Measurements from ENCODE around the gene CCDC138. TPM values are rescaled to one million over a fixed set of nuclear protein-coding genes. Genes with fewer than 3 reads are reported as not detected.

The CCDC138 gene
- total RNA-seq, 1 experiment from 2014 or later, result 9.7 TPM

DNA sequence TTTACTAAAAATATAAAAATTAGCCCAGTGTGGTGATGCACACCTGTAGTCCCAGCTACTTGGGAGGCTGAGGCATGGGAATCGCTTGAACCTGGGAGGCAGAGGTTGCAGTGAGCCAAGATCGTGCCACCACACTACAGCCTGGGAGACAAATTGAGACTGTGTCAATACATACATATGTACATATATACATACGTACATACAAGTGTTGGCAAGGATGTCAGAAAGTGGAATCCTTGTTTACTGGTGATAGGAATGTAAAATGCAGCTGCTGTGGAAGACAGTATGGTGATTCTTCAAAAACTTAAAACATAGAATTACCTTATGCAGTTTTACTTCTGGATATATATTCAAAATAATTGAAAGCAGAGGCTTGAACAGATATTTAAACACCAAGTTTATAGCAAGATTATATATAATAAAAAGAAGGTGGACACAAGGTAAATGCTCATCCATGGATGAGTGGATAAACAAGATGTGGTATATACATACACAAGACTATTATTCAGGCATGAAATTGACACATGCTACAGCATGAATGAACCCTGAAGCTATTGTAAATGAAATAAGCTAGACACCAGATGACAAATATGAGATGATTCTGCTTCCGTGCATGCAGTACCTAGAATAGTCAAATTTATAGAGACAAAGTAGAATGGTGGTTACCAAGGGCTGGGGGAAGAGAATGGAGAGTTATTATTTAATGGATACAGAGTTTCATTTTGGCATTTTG, 43.2 kb downstream of the CCDC138 start:
- no peak for DNase-seq (ENCODE audit: low read depth)

DNA sequence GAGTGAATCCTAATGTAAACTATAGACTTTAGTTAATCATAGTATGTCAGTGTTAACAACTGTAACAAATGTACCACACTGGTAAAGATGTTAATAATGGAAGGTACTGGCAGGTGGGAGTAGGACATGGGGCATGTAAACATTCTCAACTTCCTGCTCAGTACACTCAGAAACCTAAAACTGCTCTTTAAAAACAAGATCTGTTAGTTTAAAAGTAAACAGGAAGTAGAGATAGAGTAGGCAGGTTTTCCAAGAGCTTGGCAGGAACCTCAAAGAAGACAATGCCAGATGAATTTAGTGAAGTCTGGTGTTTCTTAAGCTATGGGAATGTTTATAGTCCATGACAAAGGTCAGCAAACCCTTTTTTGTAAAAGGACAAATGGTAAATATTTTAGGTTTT, 46.6 kb downstream of the CCDC138 start:
- DNase-seq (ENCODE audit: low read depth), result peak; percentile 37

DNA sequence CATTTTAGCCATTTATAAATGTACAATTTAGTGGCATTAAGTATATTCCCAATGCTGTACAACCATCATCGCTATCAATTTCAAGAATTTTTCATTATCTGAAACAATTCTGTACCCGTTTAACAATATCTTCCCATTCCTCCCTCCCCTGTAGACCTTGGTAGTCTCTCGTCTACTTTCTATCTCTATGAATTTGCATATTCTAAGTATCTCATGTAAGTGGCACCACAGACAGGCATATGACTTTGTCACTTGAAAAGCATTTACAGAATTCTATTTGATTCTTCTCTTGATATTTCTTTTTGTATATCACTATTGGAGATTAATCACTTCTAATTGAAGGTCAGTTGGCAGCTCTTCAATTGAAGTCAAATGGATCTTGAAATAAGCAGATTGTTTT, 48.0 kb downstream of the CCDC138 start:
- DNase-seq (ENCODE audit: low read depth), result no peak

DNA sequence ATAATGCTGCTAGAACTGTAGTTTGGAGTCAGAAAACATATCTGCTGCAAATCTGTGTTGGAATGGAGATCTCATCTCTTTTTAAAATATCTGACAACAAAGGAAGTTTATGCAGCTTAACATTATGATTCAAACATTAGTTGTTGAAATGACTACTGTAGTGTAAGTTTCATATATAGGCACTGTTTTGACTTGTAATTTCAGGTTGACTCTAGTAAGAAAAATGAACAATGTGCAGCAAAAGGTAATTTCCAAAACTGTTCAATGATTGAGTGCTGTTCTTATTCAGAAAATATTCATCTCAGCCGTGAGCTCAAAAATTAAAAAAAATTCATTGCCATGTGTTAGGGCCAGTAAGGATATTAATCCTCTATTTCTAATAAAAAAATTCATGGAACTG, 48.5 kb downstream of the CCDC138 start:
- no peak for DNase-seq (ENCODE audit: low read depth)

DNA sequence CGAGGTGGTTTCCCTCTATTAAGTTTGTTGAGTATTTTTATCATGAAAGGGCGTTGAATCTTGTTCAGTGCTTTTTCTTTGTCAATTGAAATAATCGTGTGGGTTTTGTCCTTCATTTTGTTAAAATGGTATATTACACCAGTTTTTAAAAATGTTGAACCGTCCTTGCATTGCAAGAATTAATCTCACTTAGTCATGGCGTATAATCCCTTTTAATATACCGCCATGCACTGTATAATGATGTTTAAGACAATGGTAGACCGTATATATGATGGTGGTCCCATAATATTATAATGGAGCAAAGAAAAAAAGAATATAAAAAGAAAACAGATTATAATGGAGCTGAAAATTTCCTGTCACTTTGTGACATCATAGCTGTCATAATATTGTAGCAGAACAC, 50.6 kb downstream of the CCDC138 start:
- no peak for DNase-seq (ENCODE audit: low read depth)

DNA sequence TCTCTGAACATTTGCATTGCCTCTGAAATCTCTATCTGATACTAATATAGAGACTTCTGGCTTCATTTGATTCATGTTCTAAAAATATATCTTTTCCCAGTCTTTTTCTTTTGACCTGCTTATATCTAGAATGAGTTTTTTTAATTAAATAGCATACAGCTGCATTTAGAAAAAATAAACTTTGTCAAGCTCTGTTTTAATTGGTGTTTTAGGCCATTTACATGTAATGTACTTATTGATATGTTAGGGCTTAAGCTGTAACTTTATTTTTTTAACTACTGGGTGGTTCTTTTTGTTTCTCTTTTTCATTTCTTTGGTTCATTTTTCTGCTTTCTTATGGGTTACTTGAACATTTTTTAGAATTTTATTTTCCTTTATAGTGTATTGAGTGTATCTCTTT, 54.9 kb downstream of the CCDC138 start:
- DNase-seq (ENCODE audit: low read depth), result no peak

DNA sequence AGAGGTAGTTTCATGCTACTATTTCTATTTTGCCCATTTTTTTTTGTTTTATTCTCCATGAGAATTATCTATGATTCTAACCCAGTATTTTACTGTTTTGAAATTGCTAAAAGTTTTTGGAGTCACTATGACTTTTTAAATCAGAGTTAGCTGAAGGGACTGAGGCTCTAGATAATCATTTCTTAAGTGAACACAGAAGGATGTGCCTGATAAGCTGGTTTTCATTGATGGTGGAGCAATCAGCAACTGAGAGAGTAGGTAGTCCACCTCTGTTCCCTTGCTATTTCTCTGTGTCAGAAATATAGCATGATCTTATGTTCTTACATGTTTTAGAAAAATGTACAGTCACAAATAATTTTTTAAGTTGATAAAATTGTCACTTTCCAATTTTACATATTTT, 59.4 kb downstream of the CCDC138 start:
- DNase-seq (ENCODE audit: low read depth), result no peak

DNA sequence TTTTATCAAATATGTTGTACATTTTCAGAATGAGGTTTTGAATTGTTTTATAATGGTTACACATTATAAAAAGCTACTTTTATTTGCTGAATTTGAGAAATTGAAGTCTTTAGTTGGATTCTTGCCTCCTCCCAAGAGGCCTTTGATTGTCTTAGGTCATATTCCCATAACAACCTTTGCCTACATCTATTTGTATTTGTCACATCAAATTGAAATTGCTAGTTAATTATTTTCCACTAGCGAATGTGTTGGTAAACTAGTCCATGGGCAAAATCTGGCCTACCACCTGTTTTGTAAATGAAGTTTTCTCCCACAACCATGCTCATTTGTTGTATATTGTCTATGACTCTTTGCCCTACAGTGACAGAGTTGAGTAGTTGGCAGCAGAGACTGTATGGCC, 60.4 kb downstream of the CCDC138 start:
- no peak for DNase-seq (ENCODE audit: low read depth)

DNA sequence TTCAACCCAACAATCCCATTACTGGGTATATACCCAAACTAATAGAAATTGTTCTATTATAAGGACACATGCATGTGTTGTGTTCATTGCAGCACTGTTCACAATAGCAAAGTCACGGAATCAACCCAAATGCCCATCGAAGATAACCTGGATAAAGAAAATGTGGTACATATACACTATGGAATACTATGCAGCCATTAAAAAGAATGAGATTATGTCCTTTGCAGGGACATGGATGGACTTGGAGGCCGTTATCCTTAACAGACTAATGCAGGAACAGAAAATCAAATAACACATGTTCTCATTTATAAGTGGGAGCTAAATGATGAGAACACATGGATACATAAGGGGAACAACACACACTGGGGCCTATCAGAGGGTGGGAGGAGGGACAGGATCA, 65.8 kb downstream of the CCDC138 start:
- DNase-seq (ENCODE audit: low read depth), result no peak

DNA sequence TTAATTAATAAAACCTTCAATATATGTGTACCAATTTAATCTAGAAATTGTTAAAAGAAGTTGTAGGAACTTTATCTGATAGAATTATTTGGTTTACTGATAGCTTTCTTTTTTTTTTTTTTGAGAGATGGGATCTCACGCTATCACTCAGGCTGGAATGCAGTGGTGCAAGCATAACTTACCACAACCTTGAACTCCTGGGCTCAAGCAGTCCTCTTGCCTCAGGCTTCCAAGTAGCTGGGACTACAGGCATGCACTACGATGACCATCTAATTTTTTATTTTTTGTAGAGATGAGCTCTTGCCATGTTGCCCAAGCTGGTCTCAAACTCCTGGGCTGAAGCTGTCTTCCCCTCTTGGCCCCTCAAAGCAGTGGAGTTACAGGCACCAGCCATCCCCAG, 66.8 kb downstream of the CCDC138 start:
- peak; percentile 76 for DNase-seq (ENCODE audit: low read depth)

DNA sequence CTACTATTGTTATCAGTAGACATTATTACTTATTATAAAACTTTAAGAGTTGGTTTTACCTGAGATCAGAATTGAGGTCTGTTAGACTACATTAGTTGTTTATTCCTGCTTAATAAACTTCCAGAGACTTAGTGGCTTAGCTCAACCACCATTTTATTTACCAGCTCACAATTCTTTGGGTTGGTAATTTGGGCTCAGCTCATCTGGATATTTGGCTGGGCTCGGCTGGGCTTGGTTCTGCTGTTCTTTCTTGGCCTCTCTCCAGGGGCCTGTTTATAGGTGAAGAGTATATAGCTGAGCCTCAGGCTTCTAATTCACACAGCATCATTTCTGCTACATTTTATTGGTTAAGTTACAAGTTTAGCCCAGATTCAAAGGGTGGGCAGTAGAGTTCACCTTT, 67.9 kb downstream of the CCDC138 start:
- DNase-seq (ENCODE audit: low read depth), result peak; percentile 6

DNA sequence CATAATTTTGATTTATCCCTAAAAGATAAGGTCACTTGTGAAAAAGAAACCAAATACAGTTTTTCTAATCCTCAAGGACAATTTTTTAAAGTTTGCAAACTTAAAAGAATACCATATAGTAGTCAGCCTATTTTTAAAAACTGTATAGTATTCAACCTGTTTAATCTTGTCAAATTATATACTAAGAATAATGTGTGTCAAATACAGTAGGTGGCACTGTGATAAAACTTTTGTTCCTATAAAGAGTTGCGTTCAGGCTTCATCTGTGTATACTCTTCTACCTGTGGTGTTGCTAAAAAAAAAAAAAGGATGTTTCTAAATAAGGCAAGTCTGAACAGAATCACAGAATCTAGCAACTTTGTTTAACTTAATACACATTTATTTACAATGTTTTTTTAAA, 68.6 kb downstream of the CCDC138 start:
- DNase-seq (ENCODE audit: low read depth), result peak; percentile 20

DNA sequence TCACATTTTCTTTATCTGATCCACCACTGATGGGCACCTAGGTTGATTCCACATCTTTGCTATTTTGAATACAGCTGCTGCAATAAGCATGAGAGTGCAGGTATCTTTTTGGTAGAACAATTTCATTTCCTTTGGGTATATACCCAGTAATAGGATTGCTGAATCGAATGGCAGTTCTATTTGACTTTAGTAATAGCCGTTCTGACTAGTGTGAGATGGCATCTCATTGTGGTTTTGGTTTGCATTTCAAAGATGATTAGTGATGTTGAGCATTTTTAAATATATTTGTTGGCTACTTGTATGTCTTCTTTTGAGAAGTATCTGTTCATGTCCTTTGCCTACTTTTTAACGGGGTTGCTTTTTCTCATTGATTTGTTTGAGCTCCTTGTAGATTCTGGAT, 72.3 kb downstream of the CCDC138 start:
- peak; percentile 61 for DNase-seq (ENCODE audit: low read depth)

DNA sequence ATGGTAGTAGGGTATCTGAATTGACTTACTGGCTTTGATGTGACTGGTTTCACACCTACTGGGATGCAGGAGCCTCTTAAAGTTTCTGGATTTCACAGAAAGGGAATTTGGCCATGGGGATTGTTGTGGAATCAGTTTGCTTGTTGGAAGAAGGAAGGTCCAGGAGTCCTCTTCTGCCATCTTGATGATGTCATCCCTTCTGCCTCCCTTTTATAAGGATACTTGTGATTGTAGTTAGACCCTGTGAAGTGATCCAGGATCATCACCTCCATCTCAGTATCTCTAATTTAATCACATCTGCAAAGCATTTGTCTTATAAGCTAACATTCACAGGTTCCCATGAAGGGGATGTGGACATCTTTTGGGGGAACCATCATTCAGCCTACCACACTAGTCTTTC, 79.5 kb downstream of the CCDC138 start:
- no peak for DNase-seq (ENCODE audit: low read depth)

DNA sequence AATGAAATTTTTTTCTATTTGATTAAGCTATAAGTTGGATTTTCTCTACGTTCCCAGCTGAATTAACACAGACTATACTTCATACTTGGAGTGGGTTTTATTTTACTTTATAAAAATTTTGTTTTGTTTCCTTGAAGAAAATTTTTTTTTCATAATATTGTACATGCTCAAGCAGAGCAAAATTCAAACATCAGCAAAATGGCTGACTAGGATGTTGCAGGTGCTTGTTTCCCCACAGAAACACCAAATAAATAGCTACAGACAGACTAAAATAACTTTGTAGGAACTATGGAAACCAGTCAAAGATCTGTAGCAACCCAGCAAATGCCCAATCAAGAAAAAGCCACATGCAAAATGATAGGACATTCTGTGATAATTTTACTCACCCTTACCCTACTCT, 82.3 kb downstream of the CCDC138 start:
- no peak for DNase-seq (ENCODE audit: low read depth)

DNA sequence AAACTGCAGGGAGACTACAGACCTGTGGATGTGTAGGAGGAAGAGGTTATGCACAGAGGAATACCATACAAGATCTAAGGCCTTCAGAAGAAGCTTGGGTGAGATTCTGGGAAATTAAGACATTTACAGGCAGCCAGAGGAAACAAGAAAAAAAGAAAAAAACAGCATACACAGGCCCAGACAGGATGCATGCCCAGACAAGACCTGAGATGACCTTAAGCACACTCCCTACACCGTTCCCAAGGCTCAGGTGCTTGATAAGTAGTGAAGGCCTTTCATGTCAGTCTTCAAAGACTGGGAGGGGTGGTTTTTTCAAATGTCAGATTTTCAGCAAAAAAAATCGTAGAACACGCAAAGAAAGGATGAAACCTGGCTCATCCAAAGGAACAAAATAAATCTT, 83.0 kb downstream of the CCDC138 start:
- DNase-seq (ENCODE audit: low read depth), result no peak

DNA sequence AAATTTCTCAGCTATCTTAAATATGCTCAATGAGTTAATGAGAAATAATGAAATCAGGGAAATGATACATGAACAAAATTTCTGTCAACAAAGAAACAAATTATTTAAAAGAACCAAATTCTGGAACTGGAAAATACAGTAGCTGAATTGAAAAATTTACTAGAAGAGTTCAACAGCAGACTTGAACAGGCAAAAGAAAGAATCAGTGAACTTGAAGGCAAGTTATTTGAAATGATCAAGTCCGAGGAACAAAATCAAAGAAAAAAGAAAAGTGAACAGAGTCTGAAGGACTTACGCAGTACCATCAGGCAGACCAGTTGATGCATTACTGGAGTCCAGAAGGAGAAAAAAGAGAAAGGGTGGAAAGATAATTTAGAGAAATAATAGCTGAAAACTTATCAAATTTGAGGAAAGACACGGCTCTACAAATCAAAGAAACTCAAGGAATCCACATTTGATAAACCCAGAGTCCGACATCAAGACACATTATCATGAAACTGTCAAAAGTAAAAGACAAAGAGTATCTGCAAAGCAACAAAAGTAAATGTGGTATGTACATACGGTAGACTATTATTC, 83.6 kb downstream of the CCDC138 start:
- peak; percentile 3 for DNase-seq (ENCODE audit: low read depth)

DNA sequence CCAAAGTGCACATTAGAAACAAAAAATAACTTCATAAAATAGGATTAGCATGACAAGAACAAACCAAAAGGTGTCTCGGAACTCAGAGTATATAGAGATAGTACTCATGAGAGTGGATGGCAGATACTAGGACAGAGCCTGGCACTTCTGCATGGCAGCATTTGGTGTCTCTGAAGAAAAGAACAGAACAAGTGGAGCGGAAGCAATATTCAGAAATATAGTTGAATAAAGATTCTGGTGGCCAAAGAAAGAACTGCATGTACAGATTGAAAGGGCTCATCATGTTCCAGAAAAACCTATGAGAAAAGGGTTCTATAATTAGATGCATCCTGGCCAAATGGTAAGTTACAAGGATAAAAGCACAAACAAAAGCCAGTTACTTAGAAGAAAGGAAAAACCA, 90.9 kb downstream of the CCDC138 start:
- no peak for DNase-seq (ENCODE audit: low read depth)

DNA sequence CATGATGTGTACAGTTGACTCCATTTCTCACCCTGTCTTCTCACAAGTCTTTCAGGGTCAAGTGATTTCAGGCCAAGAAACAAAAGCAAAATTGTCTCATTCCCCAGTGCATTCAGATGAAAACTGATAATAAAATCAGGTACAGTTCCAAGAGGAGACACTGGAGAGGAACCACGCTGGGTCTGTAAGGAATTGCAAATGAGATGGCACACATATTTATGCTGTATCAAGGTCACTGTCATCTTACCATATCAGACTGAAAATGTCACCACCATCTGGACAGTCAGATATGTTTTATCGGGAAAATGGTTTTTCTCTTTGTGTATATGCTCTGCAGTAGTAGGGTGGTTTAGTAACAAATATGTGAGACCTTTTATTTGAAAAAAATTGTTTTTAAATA, 91.7 kb downstream of the CCDC138 start:
- no peak for DNase-seq (ENCODE audit: low read depth)

DNA sequence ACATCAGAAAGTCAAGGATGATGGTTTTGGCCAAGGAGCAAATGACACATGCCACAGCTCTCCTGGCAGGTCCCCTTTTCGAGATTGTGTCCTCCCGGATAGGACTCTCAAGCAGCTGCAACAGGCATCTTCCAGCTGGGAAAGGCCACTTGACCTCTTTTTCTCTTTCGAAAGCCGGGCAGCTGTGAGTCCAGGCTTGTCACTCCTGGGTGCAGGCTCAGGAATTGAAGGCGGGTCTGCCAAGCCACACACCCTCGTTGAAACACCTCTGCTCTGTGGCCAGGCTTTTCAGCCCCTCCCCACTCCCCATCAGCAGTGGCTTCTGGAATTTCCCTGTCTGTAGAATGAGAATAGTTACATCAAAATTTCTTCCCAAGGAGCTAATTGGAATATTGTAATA, 98.0 kb downstream of the CCDC138 start:
- DNase-seq (ENCODE audit: low read depth), result no peak

DNA sequence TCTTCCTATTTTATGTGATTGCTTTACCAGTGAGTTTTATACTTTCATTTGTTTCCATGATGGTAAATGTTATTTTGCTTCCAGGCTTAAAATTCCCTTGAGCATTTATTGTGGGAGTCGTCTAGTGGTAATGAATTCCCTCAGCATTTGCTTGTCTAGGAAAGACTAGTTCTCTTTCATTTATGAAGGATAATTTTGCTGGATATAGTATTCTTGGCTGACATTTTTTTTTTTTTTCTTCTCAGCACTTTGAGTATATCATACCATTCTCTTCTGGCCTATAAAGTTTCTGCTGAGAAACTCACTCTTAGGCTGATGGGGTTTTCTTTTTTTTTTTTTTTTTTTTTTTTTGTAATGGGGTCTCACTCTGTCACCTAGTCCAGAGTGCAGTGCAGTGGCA, 103.3 kb downstream of the CCDC138 start:
- DNase-seq (ENCODE audit: low read depth), result no peak

DNA sequence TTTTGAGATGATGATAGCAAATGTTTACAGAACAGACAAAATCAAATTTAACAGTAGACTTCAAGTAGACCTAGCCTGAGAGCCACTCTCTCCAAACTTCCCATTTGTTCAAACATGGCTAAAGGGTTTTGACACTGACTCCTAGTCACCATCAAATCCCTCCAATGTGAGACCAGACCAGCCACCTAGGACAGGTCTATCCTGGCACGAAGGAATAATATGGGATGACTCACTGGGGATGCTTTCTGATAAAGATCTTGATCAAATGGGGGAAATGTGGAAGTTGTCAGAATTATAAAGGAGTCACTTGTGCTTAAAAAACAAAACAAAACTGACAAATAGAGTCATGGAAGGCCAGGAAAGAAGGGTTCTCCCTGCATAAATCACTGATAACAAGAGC, 106.7 kb downstream of the CCDC138 start:
- DNase-seq (ENCODE audit: low read depth), result peak; percentile 41

DNA sequence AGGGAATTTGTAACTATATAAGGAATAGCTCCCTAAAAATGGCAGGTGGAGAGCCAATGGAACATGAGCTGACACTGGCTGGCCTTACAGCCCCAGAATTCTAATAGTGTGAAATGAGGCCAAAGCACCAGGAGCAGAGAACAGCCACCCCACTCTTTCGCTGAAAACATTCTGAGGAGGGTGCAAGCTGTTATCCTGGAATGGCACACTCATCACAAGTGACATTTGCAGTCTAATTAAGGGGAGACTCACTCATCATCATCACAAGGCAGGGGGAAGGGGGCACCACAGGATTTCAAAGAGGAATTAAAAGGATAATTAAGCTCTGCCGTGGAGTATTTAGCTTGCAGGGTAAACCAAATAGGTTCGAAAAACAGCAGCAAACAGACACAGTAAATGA, 108.2 kb downstream of the CCDC138 start:
- no peak for DNase-seq (ENCODE audit: low read depth)

DNA sequence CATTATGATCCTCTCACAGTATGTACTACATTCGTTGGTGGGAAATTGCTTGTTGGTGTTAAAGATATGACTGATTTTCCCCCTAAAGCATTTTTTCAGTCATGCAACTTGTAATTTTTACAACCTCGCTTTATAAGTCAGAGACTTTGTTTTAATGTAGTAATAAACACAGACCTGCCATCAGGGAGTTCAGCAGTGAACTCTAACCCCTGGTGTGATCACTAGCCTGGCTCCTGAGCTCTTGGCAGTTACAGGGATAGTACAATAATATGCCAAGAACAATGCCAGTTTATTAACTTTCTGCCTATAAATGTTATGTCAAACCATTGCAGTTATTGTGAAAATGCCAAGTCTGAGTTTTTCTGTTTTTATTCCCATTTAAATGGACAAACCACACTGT, 108.6 kb downstream of the CCDC138 start:
- DNase-seq (ENCODE audit: low read depth), result no peak

All from M059J (cell line).